ENCODE results near the gene DENND5B.
"Not testable (repeated sequence)": the region's sequence is repeated elsewhere in the genome, so short reads cannot be mapped to it uniquely, and the experiment has no call there.

Gene DENND5B

GRCh38 chr12:31612819-31613218 is 21.9 kb upstream of the DENND5B start:
- Mint-ChIP-seq H3K27ac (ENCODE audit: low read depth) (no peak overlapping the region), H3K9me3 (peaks cover 5% of the 10 kb centered on the region), H3K36me3 (ENCODE audit: insufficient read depth) (peaks cover 1% of the 10 kb centered on the region), H3K4me3 (no peak overlapping the region), H3K4me1 (no peaks in the 10 kb centered on the region), H3K27me3 (peaks cover 15% of the 10 kb centered on the region)
- DNase-seq (ENCODE audit: low spot score in 2 of 2) (no peak), ATAC-seq (replicated peaks; ENCODE audit: extremely low read depth, poor library complexity, severe bottlenecking) (no peak)

- H3K4me3 Mint-ChIP-seq; DNase-seq (ENCODE audit: low spot score in 2 of 2); H3K9me3 Mint-ChIP-seq; H3K36me3 Mint-ChIP-seq (ENCODE audit: insufficient read depth); ATAC-seq (replicated peaks; ENCODE audit: extremely low read depth, poor library complexity, severe bottlenecking); H3K4me1 Mint-ChIP-seq; H3K27ac Mint-ChIP-seq (ENCODE audit: low read depth): not testable (repeated sequence)
- peaks cover 35% of the 10 kb centered on the region for H3K27me3 Mint-ChIP-seq
These were observed 17.4 kb upstream of the DENND5B start for GRCh38 chr12:31608299-31608698.

GRCh38 chr12:31605531-31605930 is 14.6 kb upstream of the DENND5B start:
- H3K9me3 Mint-ChIP-seq = peaks cover 5% of the 10 kb centered on the region
- DNase-seq (ENCODE audit: low spot score in 2 of 2) = no peak
- H3K27ac Mint-ChIP-seq (ENCODE audit: low read depth) = no peak overlapping the region
- no peak overlapping the region for H3K4me3 Mint-ChIP-seq
- ATAC-seq (replicated peaks; ENCODE audit: extremely low read depth, poor library complexity, severe bottlenecking) = no peak
- peaks cover 20% of the 10 kb centered on the region for H3K27me3 Mint-ChIP-seq
- H3K36me3 Mint-ChIP-seq (ENCODE audit: insufficient read depth) = peaks cover 2% of the 10 kb centered on the region
- H3K4me1 Mint-ChIP-seq = no peaks in the 10 kb centered on the region

- Mint-ChIP-seq H3K36me3 (ENCODE audit: insufficient read depth) (peaks cover 2% of the 10 kb centered on the region), H3K27ac (ENCODE audit: low read depth) (no peak overlapping the region)
- no peak for ATAC-seq (replicated peaks; ENCODE audit: extremely low read depth, poor library complexity, severe bottlenecking)
These were observed 12.6 kb upstream of the DENND5B start for GRCh38 chr12:31603546-31604009.

GRCh38 chr12:31600750-31601149 is 9.8 kb upstream of the DENND5B start:
- Mint-ChIP-seq H3K4me1 (no peaks in the 10 kb centered on the region), H3K27ac (ENCODE audit: low read depth) (no peak overlapping the region), H3K27me3 (peaks cover 42% of the 10 kb centered on the region), H3K9me3 (no peaks in the 10 kb centered on the region), H3K36me3 (ENCODE audit: insufficient read depth) (peaks cover 2% of the 10 kb centered on the region), H3K4me3 (no peak overlapping the region)
- DNase-seq (ENCODE audit: low spot score in 2 of 2) (no peak), ATAC-seq (replicated peaks; ENCODE audit: extremely low read depth, poor library complexity, severe bottlenecking) (no peak)

More at GRCh38 chr12:31603546-31604009, 12.6 kb upstream of the DENND5B start:
- Mint-ChIP-seq H3K27me3 (peaks cover 27% of the 10 kb centered on the region), H3K4me1 (no peaks in the 10 kb centered on the region), H3K9me3 (peaks cover 5% of the 10 kb centered on the region), H3K4me3 (no peak overlapping the region)
- no peak for DNase-seq (ENCODE audit: low spot score in 2 of 2)

- Mint-ChIP-seq H3K4me3 (no peak overlapping the region), H3K9me3 (no peaks in the 10 kb centered on the region), H3K27ac (ENCODE audit: low read depth) (no peak overlapping the region), H3K27me3 (peaks cover 43% of the 10 kb centered on the region), H3K36me3 (ENCODE audit: insufficient read depth) (no peaks in the 10 kb centered on the region), H3K4me1 (no peaks in the 10 kb centered on the region)
- ATAC-seq (replicated peaks; ENCODE audit: extremely low read depth, poor library complexity, severe bottlenecking) (no peak), DNase-seq (ENCODE audit: low spot score in 2 of 2) (no peak)
These were observed 9.3 kb upstream of the DENND5B start for GRCh38 chr12:31600252-31600651.

- no peaks in the 10 kb centered on the region for H3K36me3 Mint-ChIP-seq (ENCODE audit: insufficient read depth)
- DNase-seq (ENCODE audit: low spot score in 2 of 2) (no peak), ATAC-seq (replicated peaks; ENCODE audit: extremely low read depth, poor library complexity, severe bottlenecking) (no peak)
- H3K27me3 Mint-ChIP-seq = peaks cover 38% of the 10 kb centered on the region
- H3K4me1 Mint-ChIP-seq = no peaks in the 10 kb centered on the region
- no peak overlapping the region for H3K4me3 Mint-ChIP-seq
- H3K27ac Mint-ChIP-seq (ENCODE audit: low read depth) = no peak overlapping the region
- H3K9me3 Mint-ChIP-seq = no peaks in the 10 kb centered on the region
These were observed 8.1 kb upstream of the DENND5B start for GRCh38 chr12:31599053-31599452.

GRCh38 chr12:31597066-31597465 is 6.1 kb upstream of the DENND5B start:
- DNase-seq (ENCODE audit: low spot score in 2 of 2) (no peak), ATAC-seq (replicated peaks; ENCODE audit: extremely low read depth, poor library complexity, severe bottlenecking) (no peak)
- H3K27me3 Mint-ChIP-seq = peaks cover 47% of the 10 kb centered on the region
- H3K36me3 Mint-ChIP-seq (ENCODE audit: insufficient read depth) = no peaks in the 10 kb centered on the region
- no peak overlapping the region for H3K4me3 Mint-ChIP-seq
- H3K9me3 Mint-ChIP-seq = no peaks in the 10 kb centered on the region
- no peak overlapping the region for H3K27ac Mint-ChIP-seq (ENCODE audit: low read depth)
- H3K4me1 Mint-ChIP-seq = peaks cover 4% of the 10 kb centered on the region

- no peaks in the 10 kb centered on the region for H3K36me3 Mint-ChIP-seq (ENCODE audit: insufficient read depth)
- ATAC-seq (replicated peaks; ENCODE audit: extremely low read depth, poor library complexity, severe bottlenecking) (no peak), DNase-seq (ENCODE audit: low spot score in 2 of 2) (no peak)
- no peaks in the 10 kb centered on the region for H3K9me3 Mint-ChIP-seq
- no peak overlapping the region for H3K4me3 Mint-ChIP-seq
- no peak overlapping the region for H3K27ac Mint-ChIP-seq (ENCODE audit: low read depth)
- peaks cover 62% of the 10 kb centered on the region for H3K27me3 Mint-ChIP-seq
- peaks cover 15% of the 10 kb centered on the region for H3K4me1 Mint-ChIP-seq
These were observed 3.7 kb upstream of the DENND5B start for GRCh38 chr12:31594681-31595080.

- Mint-ChIP-seq H3K9me3 (peaks cover 5% of the 10 kb centered on the region), H3K4me3 (peak overlapping the region; percentile 80), H3K27me3 (peaks cover 76% of the 10 kb centered on the region), H3K36me3 (ENCODE audit: insufficient read depth) (no peaks in the 10 kb centered on the region), H3K27ac (ENCODE audit: low read depth) (no peak overlapping the region), H3K4me1 (peaks cover 20% of the 10 kb centered on the region)
- DNase-seq (ENCODE audit: low spot score in 2 of 2) = no peak
- no peak for ATAC-seq (replicated peaks; ENCODE audit: extremely low read depth, poor library complexity, severe bottlenecking)
These were observed 505 bp upstream of the DENND5B start for GRCh38 chr12:31591380-31591901.

- no peak for DNase-seq (ENCODE audit: low spot score in 2 of 2)
- Mint-ChIP-seq H3K27me3 (peaks cover 78% of the 10 kb centered on the region), H3K27ac (ENCODE audit: low read depth) (no peak overlapping the region), H3K4me1 (peaks cover 20% of the 10 kb centered on the region), H3K36me3 (ENCODE audit: insufficient read depth) (no peaks in the 10 kb centered on the region), H3K4me3 (peak overlapping the region; percentile 80), H3K9me3 (peaks cover 5% of the 10 kb centered on the region)
- ATAC-seq (replicated peaks; ENCODE audit: extremely low read depth, poor library complexity, severe bottlenecking) = peak; percentile 21
These were observed 863 bp downstream of the DENND5B start for GRCh38 chr12:31589904-31590641.

- no peak for ATAC-seq (replicated peaks; ENCODE audit: extremely low read depth, poor library complexity, severe bottlenecking)
- H3K36me3 Mint-ChIP-seq (ENCODE audit: insufficient read depth) = no peaks in the 10 kb centered on the region
- no peak overlapping the region for H3K27ac Mint-ChIP-seq (ENCODE audit: low read depth)
- H3K4me3 Mint-ChIP-seq = peak overlapping the region; percentile 80
- peaks cover 20% of the 10 kb centered on the region for H3K4me1 Mint-ChIP-seq
- H3K27me3 Mint-ChIP-seq = peaks cover 78% of the 10 kb centered on the region
- H3K9me3 Mint-ChIP-seq = peaks cover 5% of the 10 kb centered on the region
- no peak for DNase-seq (ENCODE audit: low spot score in 2 of 2)
These were observed 1.4 kb downstream of the DENND5B start for GRCh38 chr12:31589598-31589903.

- H3K27me3 Mint-ChIP-seq = peaks cover 83% of the 10 kb centered on the region
- ATAC-seq (replicated peaks; ENCODE audit: extremely low read depth, poor library complexity, severe bottlenecking) = no peak
- peak overlapping the region; percentile 80 for H3K4me3 Mint-ChIP-seq
- H3K36me3 Mint-ChIP-seq (ENCODE audit: insufficient read depth) = no peaks in the 10 kb centered on the region
- no peak for DNase-seq (ENCODE audit: low spot score in 2 of 2)
- H3K27ac Mint-ChIP-seq (ENCODE audit: low read depth) = no peak overlapping the region
- peaks cover 20% of the 10 kb centered on the region for H3K4me1 Mint-ChIP-seq
- peaks cover 5% of the 10 kb centered on the region for H3K9me3 Mint-ChIP-seq
These were observed 2.0 kb downstream of the DENND5B start for GRCh38 chr12:31588976-31589375.
